HG03097 (cell line): Measurements from ENCODE around the gene USP38.
"Not testable (repeated sequence)": the region's sequence is repeated elsewhere in the genome, so short reads cannot be mapped to it uniquely, and the experiment has no call there.

ENCODE experiments used
- ATAC-seq: cut with Tn5 transposase; IDR thresholded peaks from one replicate; pipeline ENCODE4 v1.9.1; 2021; ENCODE audit not compliant: unreplicated experiment, low FRiP score

USP38 gene

DNA sequence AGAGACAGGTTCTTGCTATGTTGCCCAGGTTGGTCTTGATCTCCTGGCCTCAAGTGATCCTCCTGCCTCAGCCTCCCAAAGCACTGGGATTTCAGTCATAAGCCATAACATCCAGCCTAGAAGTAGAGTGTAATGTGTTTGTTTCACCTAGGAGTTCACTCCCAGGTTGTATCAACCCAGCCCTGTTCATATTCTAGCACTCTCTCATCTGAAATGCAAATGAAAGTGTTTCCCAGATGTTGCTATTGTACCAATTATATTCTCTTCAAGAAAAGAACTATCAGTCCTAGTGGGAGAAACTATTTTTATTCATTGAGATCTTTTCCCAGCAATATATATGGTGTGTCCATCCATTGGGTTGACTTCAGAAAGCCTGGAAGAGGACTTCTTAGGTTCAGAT, 72.6 kb downstream of the USP38 start:
- no peak for ATAC-seq

DNA sequence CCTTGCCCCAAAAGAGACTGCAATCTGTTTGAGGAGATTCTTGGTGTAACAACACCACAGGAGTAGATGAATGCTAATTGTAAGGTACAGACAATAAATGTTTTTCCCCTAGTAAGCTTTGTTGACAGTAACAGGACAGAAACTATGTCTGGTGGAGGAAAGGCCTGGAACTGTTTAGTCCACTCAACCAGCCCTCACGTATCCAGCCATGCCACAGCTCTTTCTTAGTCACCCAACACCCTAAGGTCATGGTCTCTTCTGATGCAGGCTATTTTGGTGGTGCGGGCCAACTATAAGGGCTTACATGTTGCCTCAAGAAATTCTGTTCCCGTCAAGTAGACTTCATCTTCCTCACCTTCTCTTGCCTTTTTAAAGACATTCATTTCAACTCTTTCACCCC, 76.0 kb downstream of the USP38 start:
- no peak for ATAC-seq

DNA sequence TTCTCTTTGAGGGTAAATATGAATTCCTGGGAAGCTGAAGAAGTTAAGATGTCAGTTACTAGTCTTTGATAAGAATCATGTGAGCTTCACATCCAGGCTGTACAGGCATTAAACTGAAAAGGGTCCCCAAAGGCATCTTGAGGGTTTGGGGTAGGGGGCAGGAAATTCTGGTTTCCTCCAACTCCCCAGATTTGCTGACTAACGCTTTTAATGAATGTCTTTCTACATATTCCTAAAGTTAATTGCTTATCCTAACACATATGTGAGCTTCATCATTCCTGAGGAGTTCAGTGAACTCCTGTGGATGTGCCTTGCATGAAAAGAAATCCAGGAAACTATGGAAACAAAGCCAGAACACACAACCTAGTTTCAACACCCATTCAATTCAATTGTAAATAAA, 78.1 kb downstream of the USP38 start:
- ATAC-seq, result no peak

GRCh38 chr4:143267690-143268089, 83.0 kb downstream of the USP38 start:
- not testable (repeated sequence) for ATAC-seq

DNA sequence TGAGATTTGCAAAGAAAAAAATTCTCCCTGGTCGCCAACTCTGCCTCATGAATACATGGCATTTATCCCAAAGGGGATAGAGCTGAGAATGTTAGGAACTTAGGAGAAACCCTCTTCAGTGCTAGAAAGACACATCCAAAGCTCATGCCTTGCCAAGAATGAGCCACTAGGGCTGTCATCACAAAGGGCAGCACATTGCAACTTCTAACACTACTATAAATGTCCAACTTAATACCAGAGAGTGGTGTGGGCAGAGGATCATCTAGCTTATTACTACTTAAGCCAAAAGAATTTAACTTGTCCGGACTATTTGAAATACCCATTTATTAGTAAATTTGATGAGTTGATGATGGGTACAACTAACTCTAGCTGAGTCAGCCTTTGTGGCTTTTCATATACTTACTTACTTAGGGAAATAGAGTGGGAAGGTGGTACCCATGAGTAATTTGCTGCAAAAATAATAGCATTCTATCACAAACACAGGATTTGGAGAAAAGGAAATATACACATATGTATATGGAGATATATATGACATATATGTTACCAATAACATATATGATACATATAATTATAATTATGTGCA, 85.6 kb downstream of the USP38 start:
- no peak for ATAC-seq
